Tibial artery (tissue), 4 donors: ENCODE data around the gene ALDH1A3.

Source experiments
- DNase-seq, 2 donors: peaks; one replicate each; pipeline ENCODE4 v3.0.0-alpha.2; 2019
- H3K27ac ChIP-seq, 2 donors: fragments of 200-600 bp; sonication (generic) in 1 of 2; 1 replicate in 1 of 2; 2 replicates in 1 of 2; pipeline ENCODE4 v1.5.1; 2018 to 2019; ENCODE audit warnings: mild to moderate bottlenecking in 1 of 2
- H3K27me3 ChIP-seq, 2 donors: fragments of 200-600 bp; sonication (generic) in 1 of 2; one replicate each; pipeline versions ENCODE4 v1.5.1 to v1.6.0; 2016 to 2019
- H3K36me3 ChIP-seq, 3 donors: fragments of 200-600 bp; sonication (generic) in 2 of 3; one replicate each; pipeline ENCODE4 v1.5.1; 2016 to 2019; ENCODE audit warnings: mild to moderate bottlenecking in 2 of 3
- H3K4me1 ChIP-seq, 4 donors: fragments of 200-600 bp; sonication (generic) in 2 of 4; 1 replicate in 3 of 4; 2 replicates in 1 of 4; pipeline ENCODE4 v1.5.1; 2016 to 2019
- H3K4me3 ChIP-seq, 2 donors: fragments of 200-600 bp; sonication (generic) in 1 of 2; 1 replicate in 1 of 2; 2 replicates in 1 of 2; pipeline ENCODE4 v1.5.1; 2018 to 2019; ENCODE audit warnings: mild to moderate bottlenecking in 2 of 2
- H3K9me3 ChIP-seq, 3 donors: fragments of 200-600 bp; sonication (generic) in 1 of 3; one replicate each; pipeline ENCODE4 v1.5.1; 2016 to 2019
- intact Hi-C: fragments of 100-400 bp; cut with DNase I; formaldehyde crosslinking; loops from one replicate; pipeline ENCODE4 v1.15.0; 2023; ENCODE audit warnings: low total_unique reads
- TF ChIP-seq, protein P1 (sequence below), 2 experiments: fragments of 200-600 bp in 1 of 2; fragments of 450-650 bp in 1 of 2; IDR thresholded peaks; one replicate each; pipeline ENCODE4 v1.5.1; 2017 to 2019; ENCODE audit warnings: antibody characterized with exemption in 2 of 2, mild to moderate bottlenecking in 1 of 2, moderate library complexity in 1 of 2

ALDH1A3 gene

DNA sequence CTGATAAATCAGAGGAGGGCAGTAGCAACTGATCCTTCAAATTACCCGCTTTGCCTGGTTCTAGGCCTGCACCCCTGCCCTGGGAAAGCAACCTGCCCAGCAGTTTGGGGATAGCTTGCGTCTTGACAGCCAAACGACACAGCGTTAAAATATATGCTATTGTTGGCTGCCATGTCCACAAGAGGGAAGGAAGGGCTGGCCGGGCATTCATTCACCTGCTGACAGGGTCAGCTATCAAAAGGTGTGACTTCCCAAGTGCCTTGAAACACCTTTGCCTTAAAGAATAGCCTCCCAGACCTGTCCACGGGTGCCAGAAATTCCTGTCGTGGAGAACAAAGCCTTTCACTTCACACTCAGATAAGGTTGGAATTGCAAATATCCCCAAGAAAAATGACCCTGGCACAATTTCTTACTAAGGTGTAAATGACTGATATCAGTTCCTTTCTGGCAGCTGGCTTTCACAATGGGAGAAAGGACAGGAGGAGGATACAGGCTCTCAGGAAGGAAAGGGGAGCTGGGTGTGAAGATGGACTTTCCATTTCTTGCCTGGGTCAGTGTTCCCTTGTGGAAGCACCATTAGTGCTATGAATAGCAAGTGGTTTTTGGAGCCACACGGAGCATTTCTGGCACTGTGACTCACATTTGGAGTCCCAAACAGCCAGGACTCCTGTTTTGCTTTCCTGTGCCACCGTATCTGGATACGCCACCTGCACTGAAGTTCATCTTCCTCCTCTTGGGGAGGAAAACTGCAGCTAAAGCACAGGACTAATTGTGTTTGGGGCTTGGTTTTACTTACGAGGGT lies 19.2 kb downstream of the ALDH1A3 start:
- DNase-seq = no peak
- no peak overlapping the region for H3K27ac ChIP-seq
- intact Hi-C loops = no loop called here

DNA sequence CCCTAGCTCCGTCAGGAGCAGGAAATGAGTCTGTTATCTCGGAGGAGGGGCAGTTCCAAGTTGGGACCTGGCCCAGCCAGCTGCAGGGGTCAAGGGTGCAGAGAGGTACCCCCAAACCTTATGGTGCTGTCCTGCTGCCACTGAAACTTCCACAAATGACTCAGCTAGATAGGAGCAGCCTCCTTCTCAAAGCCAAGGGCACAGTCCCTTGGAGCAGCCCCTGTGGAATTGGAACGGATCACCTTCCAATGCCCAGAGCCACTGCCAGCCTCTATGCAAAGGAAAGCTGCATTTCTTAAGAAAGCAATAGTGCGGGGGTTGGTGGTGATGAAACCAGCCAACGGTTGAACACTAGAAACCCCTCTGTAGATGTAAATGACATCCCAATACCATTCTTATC lies 20.0 kb downstream of the ALDH1A3 start:
- peaks cover 0 to 19% of the 10 kb centered on the region in 2 donors for H3K27me3 ChIP-seq
- TF ChIP-seq, protein P1, sequence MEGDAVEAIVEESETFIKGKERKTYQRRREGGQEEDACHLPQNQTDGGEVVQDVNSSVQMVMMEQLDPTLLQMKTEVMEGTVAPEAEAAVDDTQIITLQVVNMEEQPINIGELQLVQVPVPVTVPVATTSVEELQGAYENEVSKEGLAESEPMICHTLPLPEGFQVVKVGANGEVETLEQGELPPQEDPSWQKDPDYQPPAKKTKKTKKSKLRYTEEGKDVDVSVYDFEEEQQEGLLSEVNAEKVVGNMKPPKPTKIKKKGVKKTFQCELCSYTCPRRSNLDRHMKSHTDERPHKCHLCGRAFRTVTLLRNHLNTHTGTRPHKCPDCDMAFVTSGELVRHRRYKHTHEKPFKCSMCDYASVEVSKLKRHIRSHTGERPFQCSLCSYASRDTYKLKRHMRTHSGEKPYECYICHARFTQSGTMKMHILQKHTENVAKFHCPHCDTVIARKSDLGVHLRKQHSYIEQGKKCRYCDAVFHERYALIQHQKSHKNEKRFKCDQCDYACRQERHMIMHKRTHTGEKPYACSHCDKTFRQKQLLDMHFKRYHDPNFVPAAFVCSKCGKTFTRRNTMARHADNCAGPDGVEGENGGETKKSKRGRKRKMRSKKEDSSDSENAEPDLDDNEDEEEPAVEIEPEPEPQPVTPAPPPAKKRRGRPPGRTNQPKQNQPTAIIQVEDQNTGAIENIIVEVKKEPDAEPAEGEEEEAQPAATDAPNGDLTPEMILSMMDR (IDR thresholded peaks at IDR 0.05) = no peak
- no peaks in the 10 kb centered on the region for H3K9me3 ChIP-seq
- no peak for DNase-seq
- H3K4me3 ChIP-seq = no peak overlapping the region
- no peak overlapping the region for H3K27ac ChIP-seq
- no peaks in the 10 kb centered on the region for H3K36me3 ChIP-seq
- H3K4me1 ChIP-seq = peaks cover 0 to 23% (median 8%) of the 10 kb centered on the region in 4 donors
- intact Hi-C loops = no loop called here

More for the DNA sequence above, 19.2 kb downstream of the ALDH1A3 start:
- Histone ChIP-seq H3K4me1 (peaks cover 0 to 31% (median 15%) of the 10 kb centered on the region in 4 donors), H3K4me3 (no peak overlapping the region), H3K27me3 (peaks cover 0 to 19% of the 10 kb centered on the region in 2 donors), H3K36me3 (no peaks in the 10 kb centered on the region), H3K9me3 (no peaks in the 10 kb centered on the region)
- TF ChIP-seq, protein P1 (IDR thresholded peaks at IDR 0.05) = no peak

DNA sequence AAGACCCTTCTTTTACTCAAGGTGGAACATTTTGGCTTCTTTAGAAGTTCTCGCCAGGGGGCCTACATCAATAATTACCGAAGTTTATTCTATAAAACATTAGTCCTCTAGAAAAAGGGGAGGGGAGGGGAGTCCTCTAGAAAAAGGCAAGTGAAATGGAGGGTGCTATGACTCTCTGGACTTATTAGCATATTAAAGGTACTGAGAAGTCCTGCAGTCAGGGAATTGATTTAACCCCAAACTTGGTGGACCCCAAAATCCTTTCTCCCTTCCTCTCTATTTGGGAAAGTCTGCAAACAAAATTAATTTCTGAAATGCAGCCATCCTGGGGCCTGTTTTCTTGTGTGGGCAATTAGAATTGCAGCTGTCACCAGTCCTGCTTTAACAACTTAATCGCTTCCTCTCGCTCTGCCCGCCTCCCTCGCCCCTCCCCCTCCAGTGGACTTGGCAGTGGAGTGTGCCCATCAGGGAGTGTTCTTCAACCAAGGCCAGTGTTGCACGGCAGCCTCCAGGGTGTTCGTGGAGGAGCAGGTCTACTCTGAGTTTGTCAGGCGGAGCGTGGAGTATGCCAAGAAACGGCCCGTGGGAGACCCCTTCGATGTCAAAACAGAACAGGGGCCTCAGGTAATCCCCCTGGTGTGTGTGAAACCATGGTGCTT lies 20.6 kb downstream of the ALDH1A3 start:
- intact Hi-C loops = no loop called here
- Histone ChIP-seq H3K4me1 (peaks cover 0 to 19% (median 7%) of the 10 kb centered on the region in 4 donors), H3K36me3 (no peaks in the 10 kb centered on the region), H3K9me3 (no peaks in the 10 kb centered on the region), H3K27me3 (peaks cover 0 to 19% of the 10 kb centered on the region in 2 donors), H3K27ac (no peak overlapping the region), H3K4me3 (no peak overlapping the region)
- TF ChIP-seq, protein P1 (IDR thresholded peaks at IDR 0.05) = no peak
- DNase-seq = no peak

DNA sequence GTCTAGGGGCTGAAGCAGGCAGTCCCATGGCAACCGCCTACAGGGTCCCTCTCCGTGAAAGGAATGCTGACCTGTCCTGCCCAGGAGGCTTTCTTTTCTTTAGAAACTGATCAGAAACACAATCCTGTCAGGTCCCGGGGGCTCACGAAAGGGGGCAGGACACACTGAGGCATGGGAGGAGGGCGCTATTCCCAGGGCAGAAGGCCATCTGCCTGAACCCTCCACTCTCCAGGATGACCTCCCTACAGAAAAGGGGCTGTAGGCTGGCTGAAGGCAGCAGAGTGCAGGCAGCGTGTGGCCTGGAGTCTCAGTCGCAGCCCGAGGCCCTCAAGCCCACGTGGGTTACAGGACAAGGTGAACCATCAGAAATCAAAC lies 21.2 kb downstream of the ALDH1A3 start:
- no peak for DNase-seq
- Histone ChIP-seq H3K4me1 (peaks cover 0 to 19% (median 7%) of the 10 kb centered on the region in 4 donors), H3K36me3 (no peaks in the 10 kb centered on the region), H3K27ac (no peak overlapping the region), H3K27me3 (peaks cover 0 to 19% of the 10 kb centered on the region in 2 donors), H3K9me3 (no peaks in the 10 kb centered on the region), H3K4me3 (no peak overlapping the region)
- intact Hi-C loops = no loop called here
- TF ChIP-seq, protein P1 (IDR thresholded peaks at IDR 0.05) = no peak

DNA sequence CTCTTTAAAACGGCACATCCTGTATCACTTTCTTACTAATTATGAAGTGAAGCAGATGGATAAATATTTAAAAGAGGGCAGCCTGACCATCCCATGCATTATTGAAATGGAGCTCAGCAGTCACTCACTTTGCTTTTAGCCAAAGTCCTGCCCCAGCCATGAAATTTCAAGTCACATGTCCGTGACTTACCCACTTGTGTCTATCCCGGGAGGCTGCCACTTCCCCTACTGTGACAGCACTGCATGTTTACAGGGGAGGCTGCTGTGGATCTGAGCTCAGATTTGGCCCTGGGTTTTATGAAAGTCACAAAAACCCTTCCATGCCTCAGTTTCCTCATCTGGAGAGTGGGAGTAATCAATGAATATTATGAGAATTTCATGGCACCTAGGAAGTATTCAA lies 21.7 kb downstream of the ALDH1A3 start:
- no peaks in the 10 kb centered on the region for H3K9me3 ChIP-seq
- H3K4me1 ChIP-seq = peaks cover 0 to 19% (median 7%) of the 10 kb centered on the region in 4 donors
- H3K27ac ChIP-seq = no peak overlapping the region
- intact Hi-C loops = no loop called here
- DNase-seq = no peak
- H3K36me3 ChIP-seq = no peaks in the 10 kb centered on the region
- H3K4me3 ChIP-seq = no peak overlapping the region
- peaks cover 0 to 19% of the 10 kb centered on the region in 2 donors for H3K27me3 ChIP-seq
- TF ChIP-seq, protein P1 (IDR thresholded peaks at IDR 0.05) = no peak
